RKO (cell line): ENCODE measurements around the gene RBCK1.
"Not testable (repeated sequence)": the region's sequence is repeated elsewhere in the genome, so short reads cannot be mapped to it uniquely, and the experiment has no call there.

Experiments used
- DNase-seq: peaks from one replicate; pipeline ENCODE4 v3.0.0-alpha.2; 2016; ENCODE audit warnings: low spot score

RBCK1 gene

DNA sequence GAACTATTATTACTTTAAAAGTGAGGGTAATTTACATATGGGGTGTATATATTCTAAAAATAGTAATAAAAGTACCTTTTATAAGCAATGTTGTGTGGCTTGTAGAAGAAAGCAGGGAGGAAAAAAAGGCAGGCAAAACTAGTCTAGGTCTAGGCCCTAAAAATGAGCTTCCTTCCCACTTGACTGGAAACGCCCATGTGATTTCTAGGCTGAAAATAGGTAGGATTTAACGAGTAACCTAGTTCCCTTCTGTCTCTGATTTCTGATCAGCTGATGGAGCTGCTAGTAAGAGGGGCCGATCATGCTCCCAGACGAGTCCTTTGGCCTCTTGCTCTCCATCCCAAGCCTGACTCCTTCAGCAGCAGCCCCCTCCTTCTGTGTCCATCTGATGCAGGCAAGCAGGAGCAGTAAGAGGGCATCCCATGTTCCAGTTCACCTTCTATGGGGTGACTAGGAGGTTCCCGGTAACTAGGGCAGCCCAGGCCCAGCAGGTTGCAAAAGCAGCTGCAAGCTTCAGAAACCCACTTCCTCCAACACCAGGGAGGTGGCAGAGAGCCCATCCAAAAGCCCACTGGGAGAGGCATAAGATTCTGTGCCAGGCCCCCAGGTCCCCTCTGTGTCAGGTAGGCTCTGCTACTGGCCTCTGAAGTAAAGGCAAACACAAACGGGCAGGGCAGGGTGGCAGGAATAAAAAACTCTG is 29.8 kb downstream of the RBCK1 start:
- DNase-seq, result no peak

DNA sequence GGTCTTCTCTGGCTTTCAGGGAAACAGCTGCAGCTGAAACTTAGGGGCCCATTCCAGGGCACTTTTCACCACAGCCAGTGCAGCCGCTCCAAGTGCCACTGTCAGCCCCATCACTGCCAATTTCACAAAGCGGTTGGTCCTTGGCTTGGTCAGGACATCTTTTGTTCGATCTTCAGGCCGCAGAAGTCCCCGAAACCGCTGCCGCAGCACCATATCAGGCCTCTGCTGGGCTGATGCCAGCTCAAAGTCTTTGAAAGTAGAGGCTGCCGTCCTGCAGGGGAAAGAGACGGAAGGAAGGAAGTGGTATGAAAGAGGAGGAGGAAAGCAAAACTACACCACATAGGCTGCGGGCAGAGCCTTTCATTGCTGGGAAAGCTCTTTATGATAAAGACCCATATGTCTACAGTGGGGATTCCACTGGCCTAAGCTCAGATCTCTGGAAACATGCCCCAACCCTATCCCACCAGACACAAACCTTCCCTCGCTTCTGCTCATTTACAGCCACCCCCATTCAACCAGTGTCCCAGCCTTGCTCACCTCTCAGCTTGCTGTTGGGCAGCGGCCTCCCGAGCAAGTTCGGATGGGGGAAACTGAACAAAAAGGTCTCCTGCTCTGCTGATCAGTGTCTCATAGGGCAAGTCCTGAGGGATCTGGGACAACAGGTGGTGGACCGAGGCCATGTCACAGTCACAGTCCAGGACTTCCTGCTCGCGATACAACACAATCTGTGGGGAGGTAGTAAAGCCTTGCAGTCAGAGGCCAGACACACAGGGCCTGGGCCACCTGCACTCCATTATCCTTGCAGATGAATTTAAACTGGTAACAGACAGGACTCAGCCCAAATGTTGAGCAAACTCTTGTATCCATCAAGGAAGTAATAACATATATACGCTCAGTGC is 30.7 kb downstream of the RBCK1 start:
- no peak for DNase-seq

DNA sequence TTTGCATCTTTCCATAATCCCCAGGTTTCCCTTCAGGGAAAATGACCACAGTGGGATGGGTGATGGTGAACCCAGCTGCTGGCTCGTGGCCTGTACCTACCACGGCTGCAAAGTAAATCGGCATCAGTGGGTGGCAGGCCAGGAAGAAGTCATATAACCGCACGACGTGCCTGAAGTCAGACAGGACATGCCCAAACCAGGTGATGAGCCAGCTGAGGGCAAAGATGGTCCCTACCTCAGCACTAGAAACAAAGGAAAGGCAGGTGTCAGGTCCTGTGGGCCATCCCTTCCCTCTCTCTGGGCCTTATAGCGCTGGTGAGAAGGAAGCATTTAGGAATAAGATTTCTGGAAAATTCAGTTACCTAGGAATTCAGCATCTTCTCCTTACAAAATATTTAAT is 32.0 kb downstream of the RBCK1 start:
- DNase-seq, result no peak

DNA sequence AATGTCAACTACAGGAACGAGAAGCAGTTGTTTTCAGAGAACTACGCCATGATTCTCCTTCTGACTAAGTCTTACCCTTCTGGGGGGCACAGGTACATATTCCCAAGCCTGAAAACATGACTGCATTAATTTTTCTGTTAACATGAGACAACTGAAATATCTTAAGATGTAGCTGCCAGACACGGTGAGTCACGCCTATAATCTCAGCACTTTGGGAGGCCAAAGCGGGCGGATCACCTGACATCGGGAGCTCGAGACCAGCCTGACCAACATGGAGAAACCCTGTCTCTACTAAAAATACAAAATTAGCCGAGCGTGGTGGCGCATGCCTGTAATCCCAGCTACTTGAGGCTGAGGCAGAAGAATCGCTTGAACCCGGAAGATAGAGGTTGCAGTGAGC is 32.5 kb downstream of the RBCK1 start:
- no peak for DNase-seq

DNA sequence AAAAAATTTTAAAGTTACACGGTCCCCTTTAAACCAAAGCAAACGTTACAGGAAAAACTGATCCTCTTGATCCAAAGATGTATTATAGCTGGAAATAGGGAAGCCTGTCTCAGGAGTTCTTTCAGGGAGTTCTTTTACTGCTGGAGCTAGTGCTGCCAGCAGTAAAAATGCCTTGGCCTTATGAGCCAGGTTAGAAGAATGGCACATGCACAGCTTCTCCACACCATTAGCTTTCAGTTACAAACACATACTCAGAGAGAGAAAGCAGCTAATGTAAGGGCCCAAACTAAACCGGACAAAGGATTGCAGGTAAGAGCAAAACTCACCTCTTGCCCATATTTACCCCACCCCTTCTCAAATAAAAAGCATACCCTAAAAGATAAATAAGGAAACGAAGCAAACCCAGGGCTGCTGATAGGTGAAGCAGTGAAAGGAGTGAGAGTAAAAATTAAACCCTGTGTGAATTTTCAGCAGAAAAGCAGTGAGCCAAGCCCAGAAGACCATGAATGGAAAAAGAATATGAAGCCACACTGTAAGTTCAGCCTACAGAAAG is 35.2 kb downstream of the RBCK1 start:
- no peak for DNase-seq

DNA sequence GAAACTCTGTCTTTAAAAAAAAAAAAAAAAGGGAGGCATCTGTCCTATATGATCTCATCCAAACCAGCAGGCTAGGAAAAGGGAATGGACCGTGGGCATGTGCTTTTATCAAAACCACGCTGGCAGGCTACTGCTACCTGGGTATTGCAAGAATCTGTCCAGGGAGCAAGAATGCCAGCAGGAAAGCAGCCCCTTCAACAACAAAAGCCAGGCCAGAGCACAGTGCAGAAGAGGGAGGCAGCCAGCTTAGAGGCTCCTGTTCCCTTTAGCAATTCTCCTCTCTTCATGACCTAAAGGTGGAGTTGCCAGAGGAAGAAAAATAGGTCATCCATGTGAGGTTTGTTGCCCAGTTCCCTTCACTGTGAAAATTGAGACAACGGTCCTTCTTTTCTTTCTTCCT is 36.0 kb downstream of the RBCK1 start:
- DNase-seq, result no peak

DNA sequence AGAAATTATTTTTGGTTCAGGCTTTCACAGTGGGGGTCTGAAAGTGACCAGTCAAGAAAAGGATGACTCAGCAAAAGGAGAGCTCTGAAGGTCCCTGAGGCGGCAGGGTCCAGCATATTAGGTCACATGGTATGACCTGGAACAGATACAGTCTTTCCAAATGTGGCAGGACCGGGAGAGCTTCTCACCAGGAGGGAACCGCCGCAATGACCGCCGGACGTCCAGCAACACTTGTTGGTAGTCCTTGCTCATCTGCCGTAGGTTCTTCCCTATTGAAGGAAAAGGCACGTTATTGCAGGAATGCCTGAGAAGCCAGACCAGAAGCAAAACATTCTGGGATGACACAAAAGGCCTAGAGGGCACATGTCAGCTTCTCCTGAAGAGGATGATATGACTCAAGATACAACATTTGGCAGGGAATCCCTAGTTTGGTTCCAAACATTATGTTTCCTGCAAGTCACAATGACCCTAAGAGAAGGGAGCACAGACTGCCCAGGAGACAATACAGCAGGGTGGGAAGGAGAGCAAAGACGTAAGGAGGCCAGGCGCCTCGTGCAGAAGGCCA is 36.8 kb downstream of the RBCK1 start:
- DNase-seq, result no peak

DNA sequence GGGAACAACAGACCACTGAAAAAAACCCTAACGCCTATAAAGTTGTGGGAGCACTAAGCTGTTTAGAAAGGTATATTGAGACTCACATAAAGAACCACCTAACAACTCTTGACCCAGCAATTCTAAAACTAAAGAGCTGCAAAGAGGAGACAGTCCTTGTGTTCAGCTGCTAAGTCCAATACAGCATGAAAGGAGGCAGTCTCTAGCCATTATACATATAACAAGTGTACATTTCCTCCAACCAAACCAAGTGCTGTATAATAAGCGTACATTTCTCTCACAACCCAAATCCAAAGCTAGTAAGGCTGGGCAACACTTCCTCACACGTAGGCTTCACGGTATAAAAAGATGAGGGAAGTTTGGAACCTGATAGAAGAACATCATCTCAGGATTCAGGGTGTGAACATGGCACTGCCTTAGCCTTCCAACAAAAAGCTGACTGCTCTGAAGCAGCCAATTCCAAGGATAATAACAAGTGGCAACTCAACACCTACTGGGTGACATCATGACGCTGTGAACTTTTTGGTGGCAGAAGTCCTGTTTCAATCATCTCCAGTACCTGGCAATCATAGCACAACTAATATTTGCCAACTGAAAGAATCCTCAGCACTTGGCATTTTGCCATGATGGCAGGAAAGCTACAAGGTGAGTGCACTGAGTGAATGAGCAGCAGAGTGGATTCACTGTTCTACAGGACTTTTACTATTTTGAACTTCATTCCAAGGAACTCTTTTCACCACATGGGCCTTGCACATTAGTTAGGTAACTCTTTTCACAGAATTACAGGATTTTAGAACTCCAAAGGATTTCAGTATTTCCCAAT is 37.6 kb downstream of the RBCK1 start:
- DNase-seq, result no peak

DNA sequence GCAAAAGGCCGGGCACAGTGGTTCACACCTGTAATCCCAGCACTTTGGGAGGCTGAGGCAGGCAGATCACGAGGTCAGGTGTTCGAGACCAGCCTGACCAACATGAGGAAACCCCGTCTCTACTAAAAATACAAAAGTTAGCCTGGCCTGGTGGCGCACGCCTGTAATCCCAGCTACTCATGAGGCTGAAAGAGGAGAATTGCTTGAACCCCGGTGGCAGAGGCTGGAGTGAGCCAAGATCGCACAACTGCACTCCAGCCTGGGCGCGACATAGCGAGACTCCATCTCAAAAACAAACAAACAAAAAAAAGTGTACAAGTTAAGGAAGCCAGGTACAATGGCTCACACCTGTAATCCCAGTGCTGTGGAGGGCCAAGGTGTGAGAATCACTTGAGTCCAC is 43.9 kb downstream of the RBCK1 start:
- not testable (repeated sequence) for DNase-seq

DNA sequence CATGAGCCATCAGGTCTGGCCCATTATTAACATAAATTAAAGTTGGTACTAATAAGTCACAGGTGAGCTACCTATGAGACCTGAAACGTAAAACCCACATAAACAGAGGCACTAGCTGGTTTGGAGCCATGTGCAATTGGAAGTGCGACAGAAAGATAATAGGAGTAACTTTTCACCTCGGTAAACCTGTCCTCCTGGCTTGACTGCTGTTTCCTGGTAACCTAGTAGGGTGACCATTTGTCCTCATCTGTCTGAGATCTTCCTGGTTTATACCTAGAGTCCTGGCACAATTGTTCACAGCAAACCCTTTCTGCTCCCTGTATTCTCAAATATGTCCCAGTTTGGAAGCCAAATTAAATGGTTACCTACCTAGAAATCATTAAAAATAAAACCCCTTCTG is 46.9 kb downstream of the RBCK1 start:
- DNase-seq, result no peak

DNA sequence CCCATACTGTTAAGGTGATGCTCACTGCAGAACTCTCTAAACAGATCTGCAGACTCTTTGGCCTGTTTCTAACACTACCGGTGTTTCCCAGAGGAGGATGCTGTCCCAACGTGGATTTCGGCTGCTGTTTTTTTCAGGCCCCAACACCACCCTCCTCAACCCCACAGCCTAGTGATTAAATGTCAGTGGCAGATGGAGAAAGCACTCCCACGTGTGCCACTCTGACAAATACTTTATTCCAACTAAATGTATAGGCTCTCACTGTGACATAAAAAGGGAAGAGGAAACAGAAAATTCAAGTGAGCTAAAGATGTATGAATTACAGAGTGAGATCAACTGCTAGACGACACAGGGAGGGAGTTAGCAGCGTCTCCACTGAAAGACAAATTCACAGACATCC is 50.7 kb downstream of the RBCK1 start:
- no peak for DNase-seq

DNA sequence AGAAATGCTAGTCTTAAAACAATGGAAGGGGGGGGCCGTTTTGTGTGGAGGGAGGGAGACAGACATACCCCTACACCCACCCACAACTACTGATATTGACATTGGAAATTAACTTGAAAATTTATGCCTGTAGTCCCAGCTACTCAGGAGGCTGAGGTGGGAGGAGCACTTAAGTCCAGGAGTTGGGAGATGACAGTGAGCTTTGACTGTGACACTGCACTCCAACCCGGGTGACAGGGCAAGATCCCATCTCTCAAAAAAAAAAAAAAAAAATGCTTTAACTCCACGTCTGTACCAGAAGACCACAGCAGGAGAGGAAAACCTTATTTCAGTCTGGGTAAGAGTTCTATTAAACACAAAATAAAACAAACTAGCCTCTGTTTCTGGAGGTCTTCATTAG is 52.1 kb downstream of the RBCK1 start:
- DNase-seq, result no peak

DNA sequence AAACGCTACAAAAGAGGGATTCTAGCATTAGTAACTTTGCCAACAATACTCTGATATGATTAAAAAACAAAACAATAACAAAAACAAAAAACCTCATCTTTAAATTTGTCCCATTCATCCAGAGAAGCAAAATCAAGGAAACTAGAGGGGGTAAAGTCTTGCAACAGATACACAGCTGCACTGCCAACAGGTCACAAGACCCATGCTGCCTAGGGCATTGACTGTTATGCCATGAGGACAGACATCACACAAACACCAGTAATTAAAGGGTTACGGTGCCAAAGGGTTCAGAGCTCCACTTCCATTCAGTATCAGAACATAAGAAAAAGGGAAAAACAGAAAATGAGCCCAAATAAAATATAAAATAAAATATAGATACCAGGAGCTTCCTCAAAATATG is 52.6 kb downstream of the RBCK1 start:
- DNase-seq, result peak; percentile 62

DNA sequence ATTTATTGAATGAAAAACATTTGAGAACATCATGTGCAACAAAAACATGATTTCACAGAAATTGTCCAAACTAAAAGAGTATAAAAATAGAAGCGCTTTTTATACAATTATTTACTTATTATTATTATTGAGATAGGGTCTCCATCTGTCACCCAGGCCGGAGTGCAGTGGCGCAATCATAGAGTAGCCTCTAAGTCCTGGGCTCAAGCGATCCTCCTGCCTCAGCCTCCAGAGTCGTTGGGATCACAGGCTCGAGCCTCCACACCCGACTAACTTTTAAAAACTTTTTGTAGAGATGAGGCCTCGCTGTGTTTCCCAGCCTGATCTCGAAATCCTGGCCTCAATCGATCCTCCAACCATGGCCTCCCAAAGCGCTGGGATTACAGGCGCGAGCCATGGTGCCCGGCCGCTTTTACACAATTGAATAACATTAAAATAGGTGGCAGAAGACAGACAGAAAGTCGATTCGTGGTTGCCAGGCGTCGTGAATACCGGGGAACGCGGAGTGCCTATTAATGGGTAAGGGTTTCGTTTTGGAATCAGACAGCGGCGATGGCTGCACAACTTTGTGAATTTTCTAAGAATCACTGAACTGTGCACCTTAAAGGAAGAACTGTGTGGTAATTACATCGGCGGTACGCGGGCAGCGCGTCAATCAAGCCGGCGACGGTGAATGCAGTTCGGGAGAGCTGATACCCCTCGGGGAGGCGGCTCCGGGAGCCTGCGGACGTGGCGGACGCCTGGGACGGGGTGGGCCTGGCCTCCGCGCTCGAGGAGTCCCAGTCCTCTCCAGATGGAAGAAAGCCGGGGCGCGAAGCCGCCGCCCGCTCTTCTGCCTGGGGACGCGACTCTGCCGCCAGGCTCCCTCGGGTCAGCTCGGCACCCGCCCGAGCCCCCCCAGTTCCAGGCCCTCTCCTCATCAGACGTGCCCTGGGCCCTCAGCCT is 53.4 kb downstream of the RBCK1 start:
- DNase-seq, result peak; percentile 66

DNA sequence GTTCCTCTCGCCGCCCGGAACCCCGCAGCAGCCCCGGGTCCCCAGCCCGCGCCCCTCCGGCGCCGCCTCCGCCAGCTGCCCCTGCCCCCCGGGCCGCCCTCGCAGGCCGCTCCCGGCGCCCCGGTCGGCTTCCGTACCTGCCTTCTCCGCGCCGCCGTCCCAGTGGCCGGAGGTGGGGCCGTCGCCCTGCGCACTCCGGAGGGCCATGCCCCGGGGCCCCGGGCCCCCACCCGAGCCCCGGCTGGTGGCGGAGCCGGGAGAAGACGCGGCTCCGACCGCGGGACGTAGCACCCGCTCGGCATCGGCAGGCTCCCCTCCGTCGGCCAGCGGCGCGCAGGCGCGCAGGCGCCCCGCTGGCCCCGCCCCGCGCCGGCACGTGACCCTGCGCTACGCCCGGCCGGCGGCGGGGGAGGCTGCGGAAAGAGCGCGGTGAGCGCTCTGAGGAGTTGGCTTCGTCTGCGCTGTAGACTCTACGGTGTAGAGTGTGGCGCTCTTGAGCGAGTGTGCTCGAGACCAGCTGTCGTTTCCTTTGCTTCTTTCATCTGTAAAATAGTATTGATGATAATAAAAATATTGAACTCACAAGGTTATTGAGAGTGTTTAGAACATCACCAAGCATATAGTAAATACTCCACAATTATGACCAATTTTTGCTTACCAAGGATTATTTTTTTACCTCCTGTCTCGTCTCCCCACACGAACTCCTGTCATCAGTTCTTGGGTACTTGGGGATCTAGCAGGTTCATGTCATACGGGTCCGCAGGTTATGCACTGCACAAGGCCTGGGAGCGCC is 54.3 kb downstream of the RBCK1 start, which contains the start of gene TBC1D20:
TSS of gene TBC1D20 (minus strand) at position 335 of the 793 bp plus-strand sequence. CDS start at position 207, 128 bp downstream.
- DNase-seq, result peak; percentile 93

DNA sequence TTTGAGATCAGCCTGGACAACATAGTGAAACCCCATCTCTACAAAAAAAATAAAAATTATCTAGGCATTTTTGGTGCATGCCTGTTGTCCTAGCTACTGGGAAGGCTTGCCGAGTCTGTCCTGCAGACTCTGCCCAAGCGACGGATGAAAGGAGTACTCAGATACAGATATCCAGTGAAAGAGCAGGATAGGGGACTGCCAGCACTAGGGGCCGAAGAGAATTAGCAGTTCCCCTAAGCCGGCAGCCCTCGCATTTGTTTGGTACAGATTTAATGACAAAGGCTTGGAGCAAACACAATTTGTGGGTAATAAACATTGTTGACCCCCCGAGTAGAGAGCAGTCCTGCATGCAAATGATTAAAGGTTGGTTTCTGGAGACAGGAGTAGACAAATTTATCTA is 59.7 kb downstream of the RBCK1 start:
- DNase-seq, result no peak

DNA sequence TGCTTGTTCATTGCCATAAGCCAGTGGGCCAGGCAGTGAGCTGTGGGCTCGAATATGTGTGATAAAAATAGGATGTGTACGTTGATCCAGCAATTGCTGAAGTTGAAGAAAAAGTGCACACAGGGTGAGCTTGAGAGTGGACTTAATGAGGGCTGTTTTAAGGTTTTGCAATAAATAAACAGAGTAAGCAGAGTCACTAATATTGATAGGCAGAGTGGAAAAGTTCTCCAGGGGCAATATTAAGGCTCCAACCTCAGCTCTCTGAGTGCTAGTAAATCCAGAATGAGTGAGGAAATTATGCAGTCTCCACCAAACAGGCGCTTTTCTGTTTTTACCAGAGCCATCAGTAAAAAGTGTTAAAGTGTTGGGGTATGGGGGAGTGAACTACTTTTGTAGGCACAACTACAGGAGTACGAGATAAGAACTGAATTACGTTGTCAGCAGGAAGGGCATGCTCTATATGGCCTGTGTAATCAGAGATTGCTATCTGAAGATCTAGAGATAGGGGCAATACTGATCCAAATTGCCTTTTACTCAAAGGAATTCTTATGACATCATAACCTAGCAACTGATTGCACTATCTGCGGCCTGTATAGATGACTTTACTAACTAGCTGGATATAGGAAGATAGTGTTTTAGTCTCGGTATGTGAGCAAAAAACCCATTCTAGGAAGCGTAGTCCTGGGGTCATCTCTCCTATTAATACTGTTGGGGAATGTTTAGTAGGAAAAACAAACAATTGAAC is 61.8 kb downstream of the RBCK1 start:
- DNase-seq, result no peak

DNA sequence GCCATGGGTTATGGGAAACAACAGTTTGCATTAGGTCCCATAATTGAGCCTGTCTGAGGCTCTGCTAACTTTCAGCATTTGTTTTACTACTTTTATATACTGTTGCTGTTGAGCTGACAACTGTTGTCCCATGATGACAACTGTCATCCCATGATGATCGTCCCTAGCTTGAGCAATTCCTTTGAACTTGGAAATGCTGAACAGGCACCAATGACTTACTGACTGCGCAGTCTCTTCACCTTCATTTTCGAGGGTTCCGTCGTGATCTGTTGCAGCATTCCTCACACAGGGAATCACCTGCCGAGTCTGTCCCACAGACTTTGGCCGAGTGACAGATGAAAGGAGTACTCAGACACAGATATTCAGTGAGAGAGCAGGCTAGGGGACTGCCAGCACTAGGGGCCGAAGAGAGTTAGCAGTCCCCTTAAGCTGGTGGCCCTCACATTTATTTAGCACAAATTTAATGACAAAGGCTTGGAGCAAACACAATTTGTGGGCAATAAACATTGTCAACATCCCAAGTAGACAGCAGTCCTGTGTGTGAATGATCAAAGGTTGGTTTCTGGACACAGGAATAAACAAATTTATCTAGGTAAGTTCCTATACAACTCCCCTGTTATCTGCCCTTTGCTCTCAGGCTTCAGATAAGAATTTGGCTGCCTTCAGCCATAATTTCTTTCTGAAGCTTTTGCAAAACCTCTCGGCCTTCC is 64.2 kb downstream of the RBCK1 start:
- DNase-seq, result no peak
